ENCODE results near the gene MAP1LC3B.
A peak's percentile ranks its signal among the peaks of the same experiment; 100 is the strongest.

Gene MAP1LC3B

DNA sequence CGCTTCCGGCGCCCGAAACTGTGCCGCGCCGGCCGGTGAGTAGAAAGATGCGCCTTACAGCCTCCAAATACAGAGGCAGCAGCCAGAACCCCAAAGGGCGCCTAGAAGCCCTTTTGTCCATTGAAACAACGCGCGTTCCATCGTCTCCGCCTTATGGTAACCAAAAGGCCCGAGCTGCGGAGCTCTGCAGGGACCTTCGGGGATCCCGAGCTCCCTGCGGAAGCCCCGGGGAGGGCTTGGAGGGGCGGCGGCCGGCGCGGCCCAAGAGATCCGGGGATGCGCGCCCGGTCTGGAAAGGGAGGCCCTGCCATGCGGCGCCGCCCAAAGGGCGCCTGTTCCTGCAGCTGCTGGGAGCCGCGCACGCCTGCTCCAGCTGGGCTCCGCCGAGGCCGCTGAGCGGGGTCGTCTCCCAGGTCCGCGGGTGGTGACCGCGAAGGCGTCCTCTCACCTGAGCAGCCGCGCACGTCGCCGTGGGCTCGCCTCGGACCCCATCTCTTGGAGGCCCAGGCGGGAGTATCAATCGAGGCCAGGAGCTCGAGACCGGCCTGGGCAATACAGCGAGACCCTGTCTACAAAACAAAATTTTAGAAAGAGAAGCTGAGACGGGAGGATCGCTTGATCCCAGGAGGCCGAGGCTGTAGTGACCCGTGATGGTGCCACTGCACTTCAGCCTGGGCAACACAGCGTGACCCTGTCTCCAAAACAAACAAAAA lies 7.8 kb upstream of the MAP1LC3B start (continued):
- TF ChIP-seq, protein P1, sequence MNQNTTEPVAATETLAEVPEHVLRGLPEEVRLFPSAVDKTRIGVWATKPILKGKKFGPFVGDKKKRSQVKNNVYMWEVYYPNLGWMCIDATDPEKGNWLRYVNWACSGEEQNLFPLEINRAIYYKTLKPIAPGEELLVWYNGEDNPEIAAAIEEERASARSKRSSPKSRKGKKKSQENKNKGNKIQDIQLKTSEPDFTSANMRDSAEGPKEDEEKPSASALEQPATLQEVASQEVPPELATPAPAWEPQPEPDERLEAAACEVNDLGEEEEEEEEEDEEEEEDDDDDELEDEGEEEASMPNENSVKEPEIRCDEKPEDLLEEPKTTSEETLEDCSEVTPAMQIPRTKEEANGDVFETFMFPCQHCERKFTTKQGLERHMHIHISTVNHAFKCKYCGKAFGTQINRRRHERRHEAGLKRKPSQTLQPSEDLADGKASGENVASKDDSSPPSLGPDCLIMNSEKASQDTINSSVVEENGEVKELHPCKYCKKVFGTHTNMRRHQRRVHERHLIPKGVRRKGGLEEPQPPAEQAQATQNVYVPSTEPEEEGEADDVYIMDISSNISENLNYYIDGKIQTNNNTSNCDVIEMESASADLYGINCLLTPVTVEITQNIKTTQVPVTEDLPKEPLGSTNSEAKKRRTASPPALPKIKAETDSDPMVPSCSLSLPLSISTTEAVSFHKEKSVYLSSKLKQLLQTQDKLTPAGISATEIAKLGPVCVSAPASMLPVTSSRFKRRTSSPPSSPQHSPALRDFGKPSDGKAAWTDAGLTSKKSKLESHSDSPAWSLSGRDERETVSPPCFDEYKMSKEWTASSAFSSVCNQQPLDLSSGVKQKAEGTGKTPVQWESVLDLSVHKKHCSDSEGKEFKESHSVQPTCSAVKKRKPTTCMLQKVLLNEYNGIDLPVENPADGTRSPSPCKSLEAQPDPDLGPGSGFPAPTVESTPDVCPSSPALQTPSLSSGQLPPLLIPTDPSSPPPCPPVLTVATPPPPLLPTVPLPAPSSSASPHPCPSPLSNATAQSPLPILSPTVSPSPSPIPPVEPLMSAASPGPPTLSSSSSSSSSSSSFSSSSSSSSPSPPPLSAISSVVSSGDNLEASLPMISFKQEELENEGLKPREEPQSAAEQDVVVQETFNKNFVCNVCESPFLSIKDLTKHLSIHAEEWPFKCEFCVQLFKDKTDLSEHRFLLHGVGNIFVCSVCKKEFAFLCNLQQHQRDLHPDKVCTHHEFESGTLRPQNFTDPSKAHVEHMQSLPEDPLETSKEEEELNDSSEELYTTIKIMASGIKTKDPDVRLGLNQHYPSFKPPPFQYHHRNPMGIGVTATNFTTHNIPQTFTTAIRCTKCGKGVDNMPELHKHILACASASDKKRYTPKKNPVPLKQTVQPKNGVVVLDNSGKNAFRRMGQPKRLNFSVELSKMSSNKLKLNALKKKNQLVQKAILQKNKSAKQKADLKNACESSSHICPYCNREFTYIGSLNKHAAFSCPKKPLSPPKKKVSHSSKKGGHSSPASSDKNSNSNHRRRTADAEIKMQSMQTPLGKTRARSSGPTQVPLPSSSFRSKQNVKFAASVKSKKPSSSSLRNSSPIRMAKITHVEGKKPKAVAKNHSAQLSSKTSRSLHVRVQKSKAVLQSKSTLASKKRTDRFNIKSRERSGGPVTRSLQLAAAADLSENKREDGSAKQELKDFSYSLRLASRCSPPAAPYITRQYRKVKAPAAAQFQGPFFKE (tag by site-specific recombination; IDR thresholded peaks at IDR 0.05; ENCODE audit: borderline replicate concordance), result no peak
- TF ChIP-seq ZBTB8A (tag by site-specific recombination; IDR thresholded peaks at IDR 0.05), result peak; percentile 100
- TF ChIP-seq GFI1B (tag by site-specific recombination; IDR thresholded peaks at IDR 0.05), result no peak
- TF ChIP-seq ZNF214 (tag by site-specific recombination; IDR thresholded peaks at IDR 0.05; ENCODE audit: borderline replicate concordance), result no peak
- no peak for TF ChIP-seq ZNF211 (tag by site-specific recombination; IDR thresholded peaks at IDR 0.05; ENCODE audit: low read depth)
- TF ChIP-seq, protein P2, sequence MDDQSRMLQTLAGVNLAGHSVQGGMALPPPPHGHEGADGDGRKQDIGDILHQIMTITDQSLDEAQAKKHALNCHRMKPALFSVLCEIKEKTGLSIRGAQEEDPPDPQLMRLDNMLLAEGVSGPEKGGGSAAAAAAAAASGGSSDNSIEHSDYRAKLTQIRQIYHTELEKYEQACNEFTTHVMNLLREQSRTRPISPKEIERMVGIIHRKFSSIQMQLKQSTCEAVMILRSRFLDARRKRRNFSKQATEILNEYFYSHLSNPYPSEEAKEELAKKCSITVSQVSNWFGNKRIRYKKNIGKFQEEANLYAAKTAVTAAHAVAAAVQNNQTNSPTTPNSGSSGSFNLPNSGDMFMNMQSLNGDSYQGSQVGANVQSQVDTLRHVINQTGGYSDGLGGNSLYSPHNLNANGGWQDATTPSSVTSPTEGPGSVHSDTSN (CRISPR knock-in tag; IDR thresholded peaks at IDR 0.05), result no peak
- no peak for TF ChIP-seq KLF8 (tag by site-specific recombination; IDR thresholded peaks at IDR 0.05)
- TF ChIP-seq ZNF501 (tag by site-specific recombination; IDR thresholded peaks at IDR 0.05), result no peak
- TF ChIP-seq, protein P3, sequence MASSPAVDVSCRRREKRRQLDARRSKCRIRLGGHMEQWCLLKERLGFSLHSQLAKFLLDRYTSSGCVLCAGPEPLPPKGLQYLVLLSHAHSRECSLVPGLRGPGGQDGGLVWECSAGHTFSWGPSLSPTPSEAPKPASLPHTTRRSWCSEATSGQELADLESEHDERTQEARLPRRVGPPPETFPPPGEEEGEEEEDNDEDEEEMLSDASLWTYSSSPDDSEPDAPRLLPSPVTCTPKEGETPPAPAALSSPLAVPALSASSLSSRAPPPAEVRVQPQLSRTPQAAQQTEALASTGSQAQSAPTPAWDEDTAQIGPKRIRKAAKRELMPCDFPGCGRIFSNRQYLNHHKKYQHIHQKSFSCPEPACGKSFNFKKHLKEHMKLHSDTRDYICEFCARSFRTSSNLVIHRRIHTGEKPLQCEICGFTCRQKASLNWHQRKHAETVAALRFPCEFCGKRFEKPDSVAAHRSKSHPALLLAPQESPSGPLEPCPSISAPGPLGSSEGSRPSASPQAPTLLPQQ (tag by site-specific recombination; IDR thresholded peaks at IDR 0.05), result no peak
- no peak for TF ChIP-seq ZNF654 (tag by site-specific recombination; IDR thresholded peaks at IDR 0.05; ENCODE audit: low read depth)
- TF ChIP-seq ZNF24 (tag by site-specific recombination; IDR thresholded peaks at IDR 0.05), result 0 out of 2 replicates have a peak, but pooled peaks have one; percentile 3
- TF ChIP-seq ZNF324 (tag by site-specific recombination; IDR thresholded peaks at IDR 0.05), result no peak; the same call in 1 of the 2 replicates
- TF ChIP-seq ZFP69B (tag by site-specific recombination; IDR thresholded peaks at IDR 0.05), result peak; percentile 8; the same call in 1 of the 2 replicates
- no peak; the same call in 1 of the 2 replicates for TF ChIP-seq ZNF843 (tag by site-specific recombination; IDR thresholded peaks at IDR 0.05)
- TF ChIP-seq ZNF394 (tag by site-specific recombination; IDR thresholded peaks at IDR 0.05; ENCODE audit: borderline replicate concordance), result 0 out of 2 replicates have a peak, but pooled peaks have one; percentile 14
- TF ChIP-seq, protein P4, sequence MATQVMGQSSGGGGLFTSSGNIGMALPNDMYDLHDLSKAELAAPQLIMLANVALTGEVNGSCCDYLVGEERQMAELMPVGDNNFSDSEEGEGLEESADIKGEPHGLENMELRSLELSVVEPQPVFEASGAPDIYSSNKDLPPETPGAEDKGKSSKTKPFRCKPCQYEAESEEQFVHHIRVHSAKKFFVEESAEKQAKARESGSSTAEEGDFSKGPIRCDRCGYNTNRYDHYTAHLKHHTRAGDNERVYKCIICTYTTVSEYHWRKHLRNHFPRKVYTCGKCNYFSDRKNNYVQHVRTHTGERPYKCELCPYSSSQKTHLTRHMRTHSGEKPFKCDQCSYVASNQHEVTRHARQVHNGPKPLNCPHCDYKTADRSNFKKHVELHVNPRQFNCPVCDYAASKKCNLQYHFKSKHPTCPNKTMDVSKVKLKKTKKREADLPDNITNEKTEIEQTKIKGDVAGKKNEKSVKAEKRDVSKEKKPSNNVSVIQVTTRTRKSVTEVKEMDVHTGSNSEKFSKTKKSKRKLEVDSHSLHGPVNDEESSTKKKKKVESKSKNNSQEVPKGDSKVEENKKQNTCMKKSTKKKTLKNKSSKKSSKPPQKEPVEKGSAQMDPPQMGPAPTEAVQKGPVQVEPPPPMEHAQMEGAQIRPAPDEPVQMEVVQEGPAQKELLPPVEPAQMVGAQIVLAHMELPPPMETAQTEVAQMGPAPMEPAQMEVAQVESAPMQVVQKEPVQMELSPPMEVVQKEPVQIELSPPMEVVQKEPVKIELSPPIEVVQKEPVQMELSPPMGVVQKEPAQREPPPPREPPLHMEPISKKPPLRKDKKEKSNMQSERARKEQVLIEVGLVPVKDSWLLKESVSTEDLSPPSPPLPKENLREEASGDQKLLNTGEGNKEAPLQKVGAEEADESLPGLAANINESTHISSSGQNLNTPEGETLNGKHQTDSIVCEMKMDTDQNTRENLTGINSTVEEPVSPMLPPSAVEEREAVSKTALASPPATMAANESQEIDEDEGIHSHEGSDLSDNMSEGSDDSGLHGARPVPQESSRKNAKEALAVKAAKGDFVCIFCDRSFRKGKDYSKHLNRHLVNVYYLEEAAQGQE (tag by site-specific recombination; IDR thresholded peaks at IDR 0.05), result no peak
- no peak for TF ChIP-seq ZNF423 (tag by site-specific recombination; IDR thresholded peaks at IDR 0.05)
- no peak for TF ChIP-seq ZNF433 (tag by site-specific recombination; IDR thresholded peaks at IDR 0.05; ENCODE audit: low read depth)
- TF ChIP-seq, protein P5, sequence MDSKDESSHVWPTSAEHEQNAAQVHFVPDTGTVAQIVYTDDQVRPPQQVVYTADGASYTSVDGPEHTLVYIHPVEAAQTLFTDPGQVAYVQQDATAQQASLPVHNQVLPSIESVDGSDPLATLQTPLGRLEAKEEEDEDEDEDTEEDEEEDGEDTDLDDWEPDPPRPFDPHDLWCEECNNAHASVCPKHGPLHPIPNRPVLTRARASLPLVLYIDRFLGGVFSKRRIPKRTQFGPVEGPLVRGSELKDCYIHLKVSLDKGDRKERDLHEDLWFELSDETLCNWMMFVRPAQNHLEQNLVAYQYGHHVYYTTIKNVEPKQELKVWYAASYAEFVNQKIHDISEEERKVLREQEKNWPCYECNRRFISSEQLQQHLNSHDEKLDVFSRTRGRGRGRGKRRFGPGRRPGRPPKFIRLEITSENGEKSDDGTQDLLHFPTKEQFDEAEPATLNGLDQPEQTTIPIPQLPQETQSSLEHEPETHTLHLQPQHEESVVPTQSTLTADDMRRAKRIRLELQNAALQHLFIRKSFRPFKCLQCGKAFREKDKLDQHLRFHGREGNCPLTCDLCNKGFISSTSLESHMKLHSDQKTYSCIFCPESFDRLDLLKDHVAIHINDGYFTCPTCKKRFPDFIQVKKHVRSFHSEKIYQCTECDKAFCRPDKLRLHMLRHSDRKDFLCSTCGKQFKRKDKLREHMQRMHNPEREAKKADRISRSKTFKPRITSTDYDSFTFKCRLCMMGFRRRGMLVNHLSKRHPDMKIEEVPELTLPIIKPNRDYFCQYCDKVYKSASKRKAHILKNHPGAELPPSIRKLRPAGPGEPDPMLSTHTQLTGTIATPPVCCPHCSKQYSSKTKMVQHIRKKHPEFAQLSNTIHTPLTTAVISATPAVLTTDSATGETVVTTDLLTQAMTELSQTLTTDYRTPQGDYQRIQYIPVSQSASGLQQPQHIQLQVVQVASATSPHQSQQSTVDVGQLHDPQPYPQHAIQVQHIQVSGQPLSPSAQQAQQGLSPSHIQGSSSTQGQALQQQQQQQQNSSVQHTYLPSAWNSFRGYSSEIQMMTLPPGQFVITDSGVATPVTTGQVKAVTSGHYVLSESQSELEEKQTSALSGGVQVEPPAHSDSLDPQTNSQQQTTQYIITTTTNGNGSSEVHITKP (tag by site-specific recombination; IDR thresholded peaks at IDR 0.05), result no peak; the same call in 1 of the 2 replicates
- TF ChIP-seq KLF1 (tag by site-specific recombination; IDR thresholded peaks at IDR 0.05), result peak; percentile 47
- TF ChIP-seq MZF1 (tag by site-specific recombination; IDR thresholded peaks at IDR 0.05; ENCODE audit: borderline replicate concordance), result no peak
- TF ChIP-seq FEZF1 (tag by site-specific recombination; IDR thresholded peaks at IDR 0.05), result 0 out of 2 replicates have a peak, but pooled peaks have one; percentile 2
- no peak for TF ChIP-seq ZNF302 (tag by site-specific recombination; IDR thresholded peaks at IDR 0.05; ENCODE audit: low read depth)
- no peak for TF ChIP-seq ZNF571 (tag by site-specific recombination; IDR thresholded peaks at IDR 0.05)
